Activated T-helper 1 cell treated with Interleukin-2 at 50 U/mL for 16 hours (primary cell): ENCODE measurements around the gene PLK5.
"Not testable (repeated sequence)": the region's sequence is repeated elsewhere in the genome, so short reads cannot be mapped to it uniquely, and the experiment has no call there.

Source experiments
- DNase-seq: peaks from one replicate; pipeline ENCODE4 v3.0.0-alpha.2; 2020; ENCODE audit warnings: low read depth

PLK5 gene

DNA sequence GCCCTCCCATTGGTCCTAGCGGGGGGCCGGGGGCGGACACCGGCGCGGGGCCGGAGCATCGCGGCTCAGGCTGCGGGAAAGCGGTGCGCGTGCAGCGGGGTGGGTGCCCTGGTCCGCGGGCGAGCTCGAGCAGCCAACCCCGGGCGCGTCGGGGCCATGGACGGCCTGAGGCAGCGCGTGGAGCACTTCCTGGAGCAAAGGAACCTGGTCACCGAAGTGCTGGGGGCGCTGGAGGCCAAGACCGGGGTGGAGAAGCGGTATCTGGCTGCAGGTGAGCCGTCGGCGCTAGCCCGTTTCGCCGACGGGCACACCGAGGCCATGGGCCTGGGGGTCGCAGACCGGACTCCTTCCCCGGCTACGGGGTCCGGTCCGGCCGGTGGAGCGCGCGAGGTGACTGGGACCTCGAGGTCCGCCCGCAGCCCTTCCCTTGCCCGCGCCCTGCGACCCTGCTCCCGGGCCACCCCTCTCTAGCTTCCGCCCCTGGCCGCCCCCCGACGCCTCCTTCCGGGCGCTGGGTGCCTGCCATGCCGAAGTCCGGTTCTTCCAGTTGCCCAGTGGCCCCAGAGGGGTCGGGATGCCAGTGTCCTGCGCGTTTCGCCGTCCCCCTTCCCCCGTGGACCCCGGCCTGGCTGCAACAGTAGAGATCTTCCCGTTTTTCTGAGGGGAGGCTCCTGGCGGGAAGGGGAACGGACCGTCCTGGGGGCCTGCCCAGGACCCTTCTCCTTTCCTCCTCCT, 32.6 kb upstream of the PLK5 start, which contains the start of gene REEP6:
REEP6 (plus strand) TSS at position 68 of the 735 bp plus-strand sequence; CDS start at position 157, 89 bp downstream.
- DNase-seq, result no peak

DNA sequence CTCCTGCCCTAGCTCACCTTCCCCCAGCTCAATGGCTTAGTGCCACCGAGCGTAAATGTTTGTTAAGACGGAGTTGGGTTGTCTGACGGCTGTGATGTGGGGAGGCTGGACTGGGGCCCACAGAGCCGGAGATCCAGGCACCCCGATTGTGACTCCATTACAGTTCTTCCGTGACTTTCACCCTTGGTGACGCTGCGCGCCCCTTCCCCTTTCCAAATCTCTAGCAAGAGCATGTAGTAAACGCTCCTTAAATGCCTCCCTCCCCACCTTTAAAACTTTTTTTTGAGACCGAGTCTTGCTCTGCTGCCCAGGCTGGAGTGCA, 32.1 kb upstream of the PLK5 start:
- no peak for DNase-seq

DNA sequence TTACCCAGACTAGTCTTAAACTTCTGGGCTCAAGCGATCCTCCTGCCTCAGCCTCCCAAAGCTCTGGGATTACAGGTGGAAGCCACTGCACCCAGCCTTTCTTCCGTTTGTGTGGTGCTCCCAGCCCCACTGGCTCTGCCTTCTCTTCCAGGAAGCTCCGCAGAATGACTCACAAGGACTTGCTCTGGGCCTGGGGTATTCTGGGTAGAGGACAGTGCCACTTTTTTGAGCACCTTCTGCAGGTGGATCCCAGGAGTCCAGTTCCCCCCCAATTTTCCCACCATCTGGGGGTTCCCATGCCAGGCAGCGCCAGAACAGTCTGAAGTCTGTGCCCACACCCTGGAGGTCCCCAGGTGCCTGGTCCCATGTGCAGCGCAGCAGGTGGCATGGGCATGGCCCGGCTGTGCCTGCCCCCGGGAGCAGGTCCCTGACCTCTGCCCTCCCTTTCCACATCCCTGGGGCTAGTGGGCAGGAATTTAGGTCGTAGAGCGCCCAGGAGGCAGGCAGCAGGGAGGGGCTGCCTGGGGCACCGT, 31.3 kb upstream of the PLK5 start:
- DNase-seq, result no peak

DNA sequence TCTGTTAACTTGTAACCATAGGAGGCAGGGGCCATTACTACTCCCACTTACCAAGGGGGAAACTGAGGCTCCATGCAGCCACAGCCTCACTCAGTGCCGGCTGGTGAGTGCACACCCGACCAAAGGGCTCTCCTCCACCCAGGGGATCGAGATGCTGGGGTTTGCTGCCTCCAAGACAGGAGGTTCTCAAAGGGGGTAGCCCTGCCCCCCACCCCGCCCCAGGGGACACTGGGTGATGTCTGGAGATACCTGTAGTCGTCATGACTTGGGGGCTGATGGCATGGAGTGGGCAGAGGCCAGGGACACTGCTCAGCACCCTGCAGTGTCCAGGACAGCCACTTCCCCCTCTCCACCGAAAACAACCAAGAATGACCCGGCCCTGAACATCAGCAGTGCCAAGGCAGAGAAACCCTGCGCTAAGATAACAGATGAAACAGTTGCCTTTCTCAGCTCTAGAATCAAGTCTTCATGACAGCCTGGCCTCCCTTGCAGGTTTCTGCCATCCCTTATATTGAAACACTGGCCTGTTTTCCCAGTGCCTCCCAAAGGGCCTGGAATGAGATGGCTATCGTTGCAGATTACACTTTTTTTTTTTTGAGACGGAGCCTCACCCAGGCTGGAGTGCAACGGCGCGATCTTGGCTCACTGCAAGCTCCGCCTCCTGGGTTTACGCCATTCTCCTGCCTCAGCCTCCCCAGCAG, 29.6 kb upstream of the PLK5 start:
- no peak for DNase-seq

DNA sequence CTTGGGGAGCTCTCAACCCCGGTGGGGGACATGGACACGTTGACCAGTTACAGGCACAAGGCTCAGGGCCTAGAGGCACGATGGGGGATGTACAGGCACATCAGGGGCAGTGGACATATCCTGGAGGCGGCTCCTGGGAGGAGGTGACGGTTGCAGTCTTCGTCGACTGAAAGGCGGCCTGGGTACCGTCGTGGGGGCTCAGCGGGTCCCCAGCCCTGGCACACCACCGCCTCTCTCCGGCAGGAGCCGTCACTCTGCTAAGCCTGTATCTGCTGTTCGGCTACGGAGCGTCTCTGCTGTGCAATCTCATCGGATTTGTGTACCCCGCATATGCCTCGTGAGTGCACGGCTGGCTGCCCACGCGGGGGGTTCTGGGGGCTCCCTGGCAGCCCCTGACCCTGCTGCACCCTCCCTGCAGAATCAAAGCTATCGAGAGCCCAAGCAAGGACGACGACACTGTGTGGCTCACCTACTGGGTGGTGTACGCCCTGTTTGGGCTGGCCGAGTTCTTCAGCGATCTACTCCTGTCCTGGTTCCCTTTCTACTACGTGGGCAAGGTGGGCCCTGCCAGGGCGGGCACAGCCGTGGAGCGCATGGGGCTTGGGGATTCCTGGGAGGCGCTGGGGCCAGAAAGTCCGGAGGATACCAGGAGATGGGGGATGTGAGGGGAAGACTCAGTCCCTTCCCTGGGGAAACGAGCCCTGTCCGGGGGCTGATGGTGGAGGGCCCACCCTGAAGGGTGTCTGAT, 28.7 kb upstream of the PLK5 start:
- DNase-seq, result no peak

DNA sequence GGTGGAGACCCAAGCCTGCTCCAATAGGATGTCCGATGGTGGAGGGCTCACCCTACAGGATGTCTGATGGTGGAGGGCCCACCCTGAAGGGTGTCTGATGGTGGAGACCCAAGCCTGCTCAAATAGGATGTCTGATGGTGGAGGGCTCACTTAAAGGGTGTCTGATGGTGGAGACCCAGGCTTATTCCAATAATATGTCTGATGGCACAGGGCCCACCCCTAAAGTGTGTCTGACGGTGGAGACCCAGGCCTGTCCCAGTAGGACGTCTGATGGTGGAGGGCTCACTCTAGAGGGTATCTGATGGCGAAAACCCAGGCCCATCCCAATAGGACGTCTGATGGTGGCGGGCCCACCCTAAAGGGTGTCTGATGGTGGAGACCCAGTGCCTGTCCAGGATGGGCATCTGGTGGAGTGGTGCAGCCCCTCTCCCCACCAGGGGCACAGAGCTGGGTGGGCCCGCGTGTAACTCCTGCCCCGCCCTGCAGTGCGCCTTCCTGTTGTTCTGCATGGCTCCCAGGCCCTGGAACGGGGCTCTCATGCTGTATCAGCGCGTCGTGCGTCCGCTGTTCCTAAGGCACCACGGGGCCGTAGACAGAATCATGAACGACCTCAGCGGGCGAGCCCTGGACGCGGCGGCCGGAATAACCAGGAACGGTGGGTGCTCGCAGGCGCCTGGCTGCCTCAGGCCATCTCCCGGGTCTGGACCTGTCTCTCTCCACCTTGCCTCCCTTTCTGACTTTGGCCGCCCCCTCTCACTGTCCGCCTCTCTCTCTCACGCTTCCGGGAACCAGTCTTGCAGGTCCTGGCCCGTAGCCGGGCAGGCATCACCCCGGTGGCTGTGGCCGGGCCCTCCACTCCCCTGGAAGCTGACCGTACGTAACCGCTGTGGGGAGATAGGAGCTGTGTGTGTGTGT, 27.8 kb upstream of the PLK5 start:
- DNase-seq, result no peak

DNA sequence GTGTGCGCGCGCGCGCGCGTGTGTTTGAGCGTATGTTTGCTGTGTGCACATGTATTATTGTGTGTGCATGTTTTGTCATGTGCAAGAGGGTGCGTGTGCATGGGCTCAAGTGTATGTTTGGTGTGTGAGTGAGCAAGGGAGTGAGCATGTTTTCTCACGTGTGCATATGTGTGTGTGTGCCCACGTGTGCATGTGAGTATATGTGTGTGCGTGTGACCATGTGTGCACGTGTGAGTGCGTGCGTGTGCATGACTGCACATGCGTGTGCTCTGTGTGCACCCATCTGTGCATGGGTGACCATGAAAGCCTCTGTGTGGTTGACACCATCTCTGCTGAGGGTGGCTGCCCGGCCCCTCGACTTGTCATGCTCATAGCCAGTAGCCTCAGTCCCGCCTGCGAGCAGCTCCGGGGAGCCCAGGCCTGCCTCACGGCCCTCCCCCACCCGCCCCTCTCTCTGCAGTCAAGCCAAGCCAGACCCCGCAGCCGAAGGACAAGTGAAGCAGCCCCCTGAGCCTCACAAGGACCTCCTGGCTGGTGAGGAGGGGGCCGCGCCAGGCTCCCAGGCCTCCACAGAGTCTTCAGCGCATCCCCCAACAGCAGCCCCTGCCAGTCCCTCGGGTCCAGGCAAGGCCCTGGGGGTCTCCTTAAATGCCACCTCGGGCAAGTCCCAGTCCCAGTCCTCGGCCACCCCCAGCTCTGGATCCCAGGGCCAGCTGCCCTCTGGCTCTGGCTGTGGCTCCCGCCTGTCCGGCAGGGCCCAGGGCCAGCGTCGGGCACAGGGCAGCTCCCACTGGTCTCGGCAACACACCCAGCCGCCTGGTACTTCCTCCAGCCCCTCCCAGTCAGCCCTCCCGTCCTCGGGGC, 26.9 kb upstream of the PLK5 start:
- no peak for DNase-seq

DNA sequence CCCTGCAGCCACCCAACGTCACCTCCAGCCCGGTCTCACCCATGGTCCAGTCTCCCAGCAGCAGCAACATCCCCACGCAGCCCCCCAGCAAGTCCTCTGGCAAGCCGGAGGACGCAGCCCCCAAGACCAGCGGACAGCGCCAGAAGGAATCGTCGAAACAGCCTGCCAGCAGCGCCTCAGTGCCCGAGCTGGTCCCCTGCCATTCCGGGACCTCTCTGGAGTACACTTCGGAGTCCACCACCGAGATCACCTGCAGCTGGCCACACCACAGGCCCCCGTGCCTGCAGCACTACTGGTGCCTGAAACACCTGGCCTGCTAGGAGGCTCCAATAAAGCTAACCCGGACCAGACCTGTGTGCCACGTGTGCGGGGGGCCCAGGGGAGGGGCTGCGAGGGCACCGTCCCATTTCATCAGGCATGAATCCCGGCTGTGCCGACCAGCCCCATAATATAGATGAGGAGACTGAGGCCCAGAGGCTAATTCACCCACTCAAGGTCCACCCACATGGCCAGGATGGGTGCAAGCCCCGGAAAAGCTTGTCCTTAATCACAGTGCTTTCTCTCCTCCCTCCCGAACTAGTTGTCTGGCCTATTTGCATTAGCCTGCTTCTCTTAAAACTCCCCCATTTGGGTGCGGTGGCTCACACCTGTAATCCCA, 26.2 kb upstream of the PLK5 start:
- DNase-seq, result no peak

DNA sequence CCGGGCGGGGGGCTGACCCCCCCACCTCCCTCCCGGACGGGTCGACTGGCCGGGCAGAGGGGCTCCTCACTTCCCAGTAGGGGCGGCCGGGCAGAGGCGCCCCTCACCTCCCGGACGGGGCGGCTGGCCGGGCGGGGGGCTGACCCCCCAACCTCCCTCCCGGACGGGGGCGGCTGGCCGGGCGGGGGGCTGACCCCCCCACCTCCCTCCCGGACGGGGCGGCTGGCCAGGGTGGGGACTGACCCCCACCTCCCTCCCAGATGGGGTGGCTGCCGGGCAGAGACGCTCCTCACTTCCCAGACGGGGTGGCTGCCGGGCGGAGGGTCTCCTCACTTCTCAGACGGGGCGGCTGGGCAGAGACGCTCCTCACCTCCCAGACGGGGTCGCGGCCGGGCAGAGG, 24.6 kb upstream of the PLK5 start:
- DNase-seq, result not testable (repeated sequence)

DNA sequence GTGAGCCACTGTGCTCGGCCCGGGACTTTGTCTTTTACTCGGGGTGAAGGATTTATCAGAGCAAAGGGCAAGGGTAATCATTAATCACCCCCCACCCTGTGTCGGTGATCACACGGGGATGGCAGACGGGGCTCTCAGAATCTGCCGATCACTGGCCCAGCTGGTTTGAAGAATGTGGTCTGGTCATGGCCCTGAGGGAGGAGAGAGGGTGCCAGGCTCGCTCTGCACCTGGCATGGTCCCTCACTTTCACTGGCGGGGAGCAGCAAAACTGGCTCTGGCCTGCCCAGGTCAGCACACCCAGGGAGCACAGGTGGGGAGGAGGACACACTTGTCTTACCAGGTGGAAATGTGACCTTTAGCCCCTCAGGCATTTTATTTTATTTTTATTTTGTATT, 22.7 kb upstream of the PLK5 start:
- DNase-seq, result no peak

DNA sequence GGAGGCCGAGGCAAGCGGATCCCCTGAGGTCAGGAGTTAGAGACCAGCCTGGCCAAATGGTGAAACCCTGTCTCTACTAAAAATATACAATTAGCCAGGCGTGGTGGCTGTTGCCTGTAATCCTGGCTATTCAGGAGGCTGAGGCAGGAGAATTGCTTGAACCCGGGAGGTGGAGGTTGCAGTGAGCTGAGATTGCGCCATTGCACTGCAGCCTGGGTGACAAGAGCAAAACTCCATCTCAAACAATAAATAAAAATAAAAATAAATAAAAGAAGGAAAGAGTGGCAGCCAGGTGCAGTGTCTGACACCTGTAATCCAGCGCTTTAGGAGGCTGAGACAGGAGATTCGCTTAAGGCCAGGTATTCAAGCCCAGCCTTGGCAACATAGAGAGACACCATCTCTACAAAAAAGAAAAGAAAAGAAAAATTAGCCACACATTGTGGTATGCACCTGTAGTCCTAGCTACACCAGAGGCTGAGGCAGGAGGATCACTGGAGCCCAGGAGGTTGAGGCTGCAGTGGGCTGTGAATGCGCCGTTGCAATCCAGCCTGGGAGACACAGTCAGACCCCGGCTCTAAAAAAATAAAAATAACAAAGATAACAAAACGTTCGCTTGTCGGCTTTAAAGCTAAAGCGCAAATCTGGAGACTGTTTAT, 21.3 kb upstream of the PLK5 start:
- no peak for DNase-seq

DNA sequence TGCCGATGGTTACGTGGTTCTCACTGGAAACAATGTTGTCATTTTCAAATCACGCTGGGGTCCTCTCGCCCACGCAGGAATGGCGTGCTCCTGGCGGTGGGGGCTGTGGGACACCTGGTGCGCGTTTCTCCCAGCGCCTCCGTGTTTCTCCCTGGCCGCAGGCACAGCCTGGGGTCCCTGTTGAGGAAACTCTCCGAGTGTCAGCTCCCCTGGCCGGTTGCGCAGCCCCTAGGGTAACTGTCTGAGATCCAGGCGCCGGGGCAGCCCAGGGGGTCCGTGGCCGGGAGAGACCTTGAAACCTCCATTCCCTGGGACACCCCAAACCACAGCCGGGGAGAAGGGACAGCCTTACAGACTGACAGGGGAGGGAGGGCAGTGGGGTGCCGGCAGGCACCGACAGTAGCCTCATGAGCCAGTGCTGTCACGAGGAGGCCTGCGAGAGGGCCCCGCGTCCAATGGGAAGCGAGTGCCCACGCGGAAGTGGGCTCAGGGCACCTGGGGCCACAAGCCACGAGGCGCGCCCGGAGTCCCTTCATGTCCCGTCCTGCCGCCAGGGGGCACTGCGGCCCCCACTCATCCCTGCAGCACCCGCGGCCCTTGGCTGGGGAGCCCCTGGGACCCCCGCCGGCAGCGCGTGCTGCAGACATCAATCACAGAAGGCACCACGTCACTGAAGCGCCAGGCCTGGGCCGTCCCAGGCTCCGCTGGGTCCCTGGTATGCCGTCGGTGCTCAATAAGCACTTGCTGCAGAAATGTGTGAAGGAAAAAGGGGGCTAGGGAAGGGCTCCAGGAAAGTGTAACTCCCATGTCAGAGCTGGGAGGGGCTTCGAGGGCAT, 20.6 kb upstream of the PLK5 start:
- peak; percentile 46 for DNase-seq

DNA sequence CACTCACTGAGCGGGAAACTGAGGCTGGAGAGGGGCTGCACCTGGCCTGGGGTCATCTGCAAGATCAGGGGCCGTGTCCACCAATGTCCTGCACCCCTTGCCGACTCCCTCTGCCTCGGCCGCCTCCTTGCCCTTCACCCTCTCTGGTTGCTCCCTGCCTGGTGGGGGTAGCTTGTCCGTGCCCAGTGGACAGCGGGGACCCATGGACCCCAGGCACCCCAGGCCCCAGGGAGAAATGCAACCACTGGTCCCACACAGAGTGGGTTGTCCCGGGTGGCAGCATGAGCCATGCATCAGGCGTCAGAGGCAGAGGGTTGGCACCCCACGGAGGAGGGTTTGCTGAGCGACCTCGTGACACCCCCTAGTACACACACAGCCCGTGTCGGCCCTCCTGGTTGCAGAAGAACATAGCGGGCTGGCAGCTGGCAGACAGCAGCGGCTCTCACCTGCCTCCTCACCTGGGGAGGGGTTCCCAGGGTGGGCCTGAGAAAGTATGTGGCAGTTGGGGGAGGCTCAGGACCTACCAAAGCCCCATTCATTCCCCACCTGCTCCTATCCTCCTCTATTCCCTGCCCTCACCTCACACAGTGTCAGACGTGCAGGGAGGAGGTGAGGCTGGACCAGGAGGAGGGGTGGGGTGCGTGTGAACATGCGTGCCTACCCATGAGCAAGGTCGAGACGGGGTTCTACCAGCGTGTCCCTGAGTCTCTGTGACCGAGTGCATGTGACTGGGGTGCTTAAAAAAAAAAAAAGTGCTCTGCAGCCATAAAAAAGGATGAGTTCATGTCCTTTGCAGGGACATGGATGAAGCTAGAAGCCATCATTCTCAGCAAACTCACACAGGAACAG, 19.7 kb upstream of the PLK5 start:
- DNase-seq, result no peak

DNA sequence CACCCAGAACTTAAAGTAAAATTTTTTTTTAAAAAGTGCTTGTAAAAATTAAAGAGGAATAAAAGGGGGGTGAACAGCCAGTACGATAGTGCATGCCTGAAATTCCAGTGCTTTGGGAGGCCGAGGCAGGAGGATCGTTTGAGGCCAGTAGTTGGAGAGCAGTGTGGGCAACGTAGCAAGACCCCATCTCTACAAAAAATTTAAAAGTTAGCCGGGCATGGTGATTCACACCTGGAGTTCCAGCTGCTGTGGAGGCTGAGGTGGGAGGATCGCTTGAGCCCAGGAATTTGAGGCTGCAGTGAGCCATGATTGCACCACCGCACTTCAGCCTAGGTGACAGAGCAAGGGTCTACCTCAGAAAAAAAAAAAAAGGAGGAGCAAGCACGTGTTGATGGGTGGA, 18.9 kb upstream of the PLK5 start:
- DNase-seq, result no peak

DNA sequence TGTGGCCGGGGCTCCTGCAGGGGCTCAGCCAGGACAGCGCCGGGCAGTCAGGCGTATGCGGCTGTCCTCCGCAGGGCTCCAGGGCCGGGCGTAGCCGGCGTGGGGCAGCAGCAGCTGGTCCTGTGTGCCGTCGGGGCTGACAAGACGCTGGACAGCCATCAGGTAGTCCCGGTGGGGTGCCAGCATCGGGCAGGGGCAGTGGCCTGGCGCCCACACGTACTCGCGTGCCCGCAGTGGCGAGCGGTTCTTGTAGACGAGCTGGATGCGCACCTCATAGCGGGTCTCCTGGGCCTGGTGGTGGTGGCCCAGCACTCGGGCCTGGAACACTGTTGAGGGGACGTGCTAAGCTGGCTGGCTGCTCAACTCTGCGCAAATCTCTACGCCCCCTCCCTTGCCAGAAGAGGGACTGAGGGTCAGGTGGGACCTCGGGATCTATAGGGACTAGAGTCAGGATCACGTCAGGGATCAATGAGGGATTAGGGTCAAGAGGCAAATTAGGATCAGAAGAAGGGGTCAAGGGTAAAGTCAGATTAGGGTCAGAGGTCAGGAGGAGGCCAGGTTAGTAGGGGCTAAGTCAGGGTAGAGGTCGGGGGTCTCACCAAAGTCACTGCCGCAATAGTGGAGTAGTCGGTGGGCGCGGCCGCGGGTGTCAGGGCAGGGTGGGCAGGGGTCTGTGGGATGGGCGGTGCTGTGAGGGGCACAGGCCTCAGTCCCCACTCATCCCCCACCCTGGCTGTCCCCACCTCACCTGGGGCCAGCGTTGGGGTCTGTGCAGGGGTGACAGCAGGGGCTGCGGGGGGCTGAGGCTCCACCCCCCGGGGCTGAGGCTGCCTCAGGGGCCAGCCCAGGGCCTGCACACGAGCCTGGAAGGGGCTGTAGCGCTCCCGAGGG, 17.6 kb upstream of the PLK5 start:
- no peak for DNase-seq

DNA sequence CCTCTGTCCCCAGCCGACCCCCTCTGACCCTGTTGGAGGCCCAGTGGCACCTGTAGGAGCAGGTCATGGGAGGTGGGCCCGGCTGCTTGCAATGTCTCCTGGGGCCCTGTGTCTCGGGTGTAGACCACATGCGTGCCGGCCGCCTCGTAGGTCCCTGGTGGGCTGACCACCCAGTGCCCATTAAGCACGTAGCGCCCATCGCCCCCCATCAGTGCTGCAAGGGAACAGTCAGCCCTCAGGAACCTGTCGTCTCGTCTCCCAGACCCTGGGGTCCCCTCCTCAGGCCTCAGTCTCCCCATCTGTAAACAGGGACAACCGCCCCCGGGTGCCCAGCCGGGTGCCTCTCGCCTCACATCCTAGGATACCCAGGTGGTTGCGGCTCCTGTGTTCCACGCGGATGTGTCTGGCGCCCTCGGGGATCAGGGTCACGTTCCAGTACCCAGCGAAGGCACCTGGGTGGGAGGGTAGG, 16.7 kb upstream of the PLK5 start:
- DNase-seq, result no peak
